Natural killer cell (primary cell): ENCODE measurements around the gene CROCC2. TPM values are rescaled to one million over a fixed set of nuclear protein-coding genes. Genes with fewer than 3 reads are reported as not detected.

Experiments used
- ATAC-seq, 3 donors: fragments of 150-1000 bp in 2 of 3; fragments of 200-7000 bp in 1 of 3; cut with Tn5 transposase; 1 replicate in 1 of 3; 2 replicates in 2 of 3; pipeline ENCODE4 v1.10.0; 2021; ENCODE audit warnings: mild to moderate bottlenecking in 2 of 3, moderate library complexity in 2 of 3
- DNase-seq, 2 donors: peaks; one replicate each; pipeline versions ENCODE4 v3.0.0 to v3.0.0-alpha.2; 2013 to 2021; ENCODE audit warnings: mixed read lengths in 1 of 2
- H3K27ac ChIP-seq: one replicate; pipeline ENCODE4 v1.5.1; 2013; ENCODE audit warnings: mild to moderate bottlenecking, low read length
- H3K27me3 ChIP-seq: one replicate; pipeline ENCODE4 v1.6.1; 2013; ENCODE audit warnings: low read length; ENCODE audit not compliant: control insufficient read depth, insufficient read depth
- H3K36me3 ChIP-seq: one replicate; pipeline ENCODE4 v1.6.1; 2013; ENCODE audit warnings: low read length; ENCODE audit not compliant: control insufficient read depth, insufficient read depth
- H3K4me1 ChIP-seq: one replicate; pipeline ENCODE4 v1.6.1; 2013; ENCODE audit warnings: low read length; ENCODE audit not compliant: control insufficient read depth, insufficient read depth
- H3K4me3 ChIP-seq: one replicate; pipeline ENCODE4 v1.5.1; 2013; ENCODE audit warnings: low read length
- H3K9me3 ChIP-seq: one replicate; pipeline ENCODE4 v1.6.1; 2013; ENCODE audit warnings: low read length; ENCODE audit not compliant: control insufficient read depth, insufficient read depth
- H3K27ac Mint-ChIP-seq, 2 donors: one replicate each; pipeline ENCODE4 v1.8.0; 2022; ENCODE audit warnings: mild to moderate bottlenecking in 2 of 2, mixed read lengths in 2 of 2, moderate library complexity in 1 of 2
- H3K27me3 Mint-ChIP-seq, 2 donors: one replicate each; pipeline ENCODE4 v1.8.0; 2022; ENCODE audit warnings: low read depth in 2 of 2, mixed read lengths in 2 of 2
- H3K36me3 Mint-ChIP-seq: one replicate; pipeline ENCODE4 v1.8.0; 2022; ENCODE audit warnings: mixed read lengths
- H3K4me1 Mint-ChIP-seq, 2 donors: one replicate each; pipeline ENCODE4 v1.8.0; 2022; ENCODE audit warnings: mixed read lengths in 2 of 2
- H3K4me3 Mint-ChIP-seq: one replicate; pipeline ENCODE4 v1.8.0; 2022; ENCODE audit warnings: mild to moderate bottlenecking, moderate library complexity, mixed read lengths
- H3K9me3 Mint-ChIP-seq, 2 donors: one replicate each; pipeline ENCODE4 v1.8.0; 2022; ENCODE audit warnings: mixed read lengths in 2 of 2
- WGBS: methylation state at CpG from one replicate; pipeline ENCODE4 v1.1.7; 2013; ENCODE audit warnings: missing lambda C conversion rate; ENCODE audit not compliant: insufficient coverage; 5-methylcytosine and 5-hydroxymethylcytosine counted together
- intact Hi-C: fragments of 100-400 bp; cut with micrococcal nuclease; formaldehyde crosslinking; loops from one replicate; pipeline ENCODE4 v1.14.2; 2022
- total RNA-seq, 4 donors: library from RNA; stranded (reverse); fragments of 120-200 nt in 1 of 4; gene quantifications; one replicate each; pipeline versions ENCODE4 v1.2.3 to v1.2.4, GENCODE V29; 2013 to 2022
- TF ChIP-seq, protein P1 (sequence below): fragments of 200-600 bp; IDR thresholded peaks from one replicate; pipeline ENCODE4 v1.8.0; 2022; ENCODE audit warnings: antibody characterized with exemption

Gene CROCC2
- total RNA-seq, 3 donors from 2014 or later (not counting 1 experiment from before 2014, with no cell fraction given) = 0.14 TPM; not detected in 2

GRCh38 chr2:240951045-240951594 is 45.0 kb downstream of the CROCC2 start:
- Mint-ChIP-seq H3K27ac (no peak overlapping the region), H3K9me3 (no peaks in the 10 kb centered on the region), H3K4me3 (no peak overlapping the region), H3K27me3 (peaks cover 0 to 4% of the 10 kb centered on the region in 2 donors), H3K36me3 (no peaks in the 10 kb centered on the region), H3K4me1 (no peaks in the 10 kb centered on the region)
- DNase-seq (no peak), ATAC-seq (no peak)
- TF ChIP-seq, protein P1, sequence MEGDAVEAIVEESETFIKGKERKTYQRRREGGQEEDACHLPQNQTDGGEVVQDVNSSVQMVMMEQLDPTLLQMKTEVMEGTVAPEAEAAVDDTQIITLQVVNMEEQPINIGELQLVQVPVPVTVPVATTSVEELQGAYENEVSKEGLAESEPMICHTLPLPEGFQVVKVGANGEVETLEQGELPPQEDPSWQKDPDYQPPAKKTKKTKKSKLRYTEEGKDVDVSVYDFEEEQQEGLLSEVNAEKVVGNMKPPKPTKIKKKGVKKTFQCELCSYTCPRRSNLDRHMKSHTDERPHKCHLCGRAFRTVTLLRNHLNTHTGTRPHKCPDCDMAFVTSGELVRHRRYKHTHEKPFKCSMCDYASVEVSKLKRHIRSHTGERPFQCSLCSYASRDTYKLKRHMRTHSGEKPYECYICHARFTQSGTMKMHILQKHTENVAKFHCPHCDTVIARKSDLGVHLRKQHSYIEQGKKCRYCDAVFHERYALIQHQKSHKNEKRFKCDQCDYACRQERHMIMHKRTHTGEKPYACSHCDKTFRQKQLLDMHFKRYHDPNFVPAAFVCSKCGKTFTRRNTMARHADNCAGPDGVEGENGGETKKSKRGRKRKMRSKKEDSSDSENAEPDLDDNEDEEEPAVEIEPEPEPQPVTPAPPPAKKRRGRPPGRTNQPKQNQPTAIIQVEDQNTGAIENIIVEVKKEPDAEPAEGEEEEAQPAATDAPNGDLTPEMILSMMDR = no peak
- no peaks in the 10 kb centered on the region for H3K4me1 ChIP-seq
- no peak overlapping the region for H3K27ac ChIP-seq
- no peaks in the 10 kb centered on the region for H3K9me3 ChIP-seq
- 78% methylated on average over 3 of the region's 3 CpGs for WGBS
- no peaks in the 10 kb centered on the region for H3K36me3 ChIP-seq
- H3K4me3 ChIP-seq = no peak overlapping the region
- H3K27me3 ChIP-seq = no peaks in the 10 kb centered on the region
- intact Hi-C loops = no loop called here

DNA sequence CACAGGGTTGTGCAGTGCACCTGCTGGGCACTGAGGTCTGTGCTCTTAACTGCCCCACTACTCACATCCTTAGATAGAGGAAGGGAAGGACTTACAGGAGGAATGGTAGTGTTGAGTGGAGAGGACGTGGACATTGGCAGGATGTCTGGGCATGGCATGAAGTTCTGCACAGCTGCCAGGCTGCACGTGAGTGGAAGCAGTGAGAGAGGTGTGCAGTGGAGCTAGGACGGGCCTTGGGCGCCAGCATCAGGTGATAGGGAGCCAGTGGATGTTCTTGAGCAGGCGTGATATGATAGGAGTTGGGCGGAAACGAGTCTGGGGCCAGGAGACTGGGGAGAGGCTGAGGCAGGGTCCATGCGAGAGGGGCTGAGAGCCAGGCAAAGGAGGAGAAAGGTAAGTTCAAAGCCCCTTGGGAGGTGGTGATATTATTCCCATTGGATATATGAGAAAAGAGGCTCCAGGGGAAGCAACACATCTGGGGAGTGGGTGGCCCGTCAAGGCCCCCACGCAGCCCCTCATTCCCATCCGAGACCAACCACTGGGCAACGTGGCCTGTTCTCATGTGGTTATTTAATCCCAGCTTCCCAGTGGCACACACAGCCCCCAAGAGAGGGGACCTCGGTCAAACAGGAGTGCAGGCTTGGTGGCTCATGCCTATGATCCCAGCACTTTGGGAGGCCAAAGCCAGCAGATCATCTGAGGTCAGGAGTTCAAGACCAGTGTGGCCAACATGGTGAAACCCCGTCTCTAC is 46.5 kb downstream of the CROCC2 start:
- ATAC-seq = no peak
- Mint-ChIP-seq H3K9me3 (no peaks in the 10 kb centered on the region), H3K27me3 (peaks cover 0 to 3% of the 10 kb centered on the region in 2 donors), H3K4me3 (no peak overlapping the region), H3K27ac (no peak overlapping the region), H3K36me3 (no peaks in the 10 kb centered on the region), H3K4me1 (no peaks in the 10 kb centered on the region)
- Histone ChIP-seq H3K9me3 (no peaks in the 10 kb centered on the region), H3K4me3 (no peak overlapping the region), H3K36me3 (no peaks in the 10 kb centered on the region), H3K27me3 (no peaks in the 10 kb centered on the region), H3K27ac (no peak overlapping the region), H3K4me1 (no peaks in the 10 kb centered on the region)
- intact Hi-C loops = no loop called here
- TF ChIP-seq, protein P1 = no peak
- DNase-seq = peak in 1 of 2 donors; percentile 0
- 82% methylated on average over 14 of the region's 14 CpGs for WGBS

DNA sequence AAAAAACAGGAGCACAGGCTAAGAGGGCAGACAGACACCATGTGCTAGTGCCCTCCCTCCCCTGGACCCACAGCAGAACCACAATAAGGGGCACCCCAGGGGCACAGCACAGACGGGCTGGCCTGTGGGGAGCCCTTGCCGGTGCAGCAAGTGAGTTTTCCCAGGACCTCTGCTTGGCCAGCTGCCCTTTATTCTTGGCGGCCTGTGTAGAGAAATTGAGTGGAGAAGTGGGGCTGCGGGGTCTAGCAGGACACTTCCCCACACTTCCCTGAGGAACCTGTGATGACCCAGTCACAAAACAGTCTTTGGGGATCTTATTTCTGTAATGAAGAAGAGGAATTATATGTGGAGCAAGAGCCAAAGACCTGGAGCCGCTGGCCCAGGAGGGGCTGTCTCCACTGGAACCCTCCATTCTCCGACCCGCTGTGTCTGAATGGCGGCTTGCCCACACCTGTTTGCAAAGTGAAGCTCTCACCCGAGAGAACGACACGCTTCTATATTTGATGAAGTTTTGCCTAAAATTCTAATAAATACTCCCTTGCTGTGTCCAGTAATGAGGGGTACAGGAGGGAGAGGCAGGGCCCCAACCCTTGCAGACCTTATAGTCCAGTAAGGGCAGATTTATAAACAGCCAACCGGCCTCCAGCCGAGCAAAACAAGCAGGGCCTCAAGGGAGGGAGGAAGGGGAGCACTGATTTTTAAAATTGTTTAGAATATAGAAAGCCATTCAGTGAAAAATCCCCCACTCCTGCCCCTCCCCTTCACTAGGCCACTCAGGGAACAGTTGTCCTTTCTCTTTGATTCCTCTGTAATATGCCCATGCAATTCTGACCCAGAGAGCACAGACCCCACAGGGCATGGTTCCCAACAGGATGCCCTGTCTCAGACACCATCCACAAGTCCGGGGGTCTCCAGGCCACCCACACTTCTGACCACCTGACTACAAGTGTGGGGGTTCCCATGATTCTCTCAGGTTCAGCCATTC is 47.6 kb downstream of the CROCC2 start:
- no peak overlapping the region for H3K4me3 ChIP-seq
- DNase-seq = no peak
- ATAC-seq = no peak
- Mint-ChIP-seq H3K27ac (no peak overlapping the region), H3K36me3 (no peaks in the 10 kb centered on the region), H3K4me1 (no peaks in the 10 kb centered on the region), H3K9me3 (no peaks in the 10 kb centered on the region), H3K4me3 (no peak overlapping the region), H3K27me3 (no peaks in the 10 kb centered on the region)
- 88% methylated on average over 8 of the region's 14 CpGs for WGBS
- intact Hi-C loops = no loop called here
- no peak overlapping the region for H3K27ac ChIP-seq
- H3K4me1 ChIP-seq = no peaks in the 10 kb centered on the region
- TF ChIP-seq, protein P1 = no peak
- H3K9me3 ChIP-seq = no peaks in the 10 kb centered on the region
- no peaks in the 10 kb centered on the region for H3K36me3 ChIP-seq
- H3K27me3 ChIP-seq = no peaks in the 10 kb centered on the region
